ENCODE results near the gene KRTAP4-9.
"Not testable (repeated sequence)": the region's sequence is repeated elsewhere in the genome, so short reads cannot be mapped to it uniquely, and the experiment has no call there.

KRTAP4-9 gene

DNA sequence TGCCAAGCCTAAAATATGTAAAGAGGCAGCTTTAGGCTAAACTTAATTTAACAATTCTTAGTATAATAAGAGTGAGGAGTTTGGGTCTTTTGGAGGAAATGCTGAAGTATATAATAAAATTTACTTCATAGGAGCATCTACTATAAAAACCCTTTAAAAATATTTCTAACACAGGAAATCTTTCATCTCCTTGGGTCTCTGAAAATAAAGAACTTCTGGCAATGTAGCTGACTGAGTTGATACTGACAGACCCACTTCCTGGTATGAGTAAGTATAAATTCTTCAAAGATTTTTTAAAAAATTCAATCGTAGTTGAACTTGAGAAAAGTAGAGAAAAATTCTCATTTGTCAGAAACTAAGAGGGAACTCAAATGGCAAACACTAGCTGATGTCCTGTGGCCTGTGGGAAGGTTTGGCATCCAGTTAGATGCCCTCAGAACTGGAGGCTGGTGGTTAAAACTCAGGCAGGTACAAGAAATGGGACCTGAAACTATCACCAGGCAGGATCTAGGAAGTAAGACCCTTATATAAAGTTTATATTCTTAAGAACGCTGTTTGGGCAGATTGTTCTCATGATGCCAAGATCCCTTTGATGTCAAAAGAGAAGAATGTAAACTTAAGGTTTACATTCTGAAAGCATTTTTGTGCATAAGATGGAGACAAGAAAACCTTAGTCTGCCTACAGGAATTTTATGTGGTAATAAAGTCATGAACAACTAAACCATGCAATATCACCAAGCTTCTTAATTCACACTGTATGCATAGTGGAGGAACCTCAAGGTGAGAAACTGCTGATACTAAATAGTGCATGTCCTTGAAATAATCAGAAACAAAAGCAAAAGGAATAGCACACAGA lies 28.9 kb downstream of the KRTAP4-9 start:
- DNase-seq: no peak

DNA sequence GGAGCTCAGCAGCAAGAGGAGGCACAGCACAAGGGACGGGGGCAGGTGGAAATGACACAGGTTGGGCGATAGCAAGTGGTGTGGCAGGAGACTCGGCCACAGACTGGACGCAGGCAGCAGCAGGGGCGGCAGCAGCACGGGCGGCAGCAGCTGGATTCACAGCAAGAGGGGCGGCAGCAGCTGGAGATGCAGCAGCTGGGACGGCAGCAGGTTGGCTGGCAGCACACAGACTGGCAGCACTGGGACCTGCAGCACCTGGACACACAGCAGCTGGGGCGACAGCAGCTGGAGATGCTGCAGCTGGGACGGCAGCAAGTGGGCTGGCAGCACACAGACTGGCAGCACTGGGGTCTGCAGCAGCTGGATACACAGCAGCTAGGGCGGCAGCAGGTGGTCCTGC lies 34.7 kb downstream of the KRTAP4-9 start:
- DNase-seq: not testable (repeated sequence)

DNA sequence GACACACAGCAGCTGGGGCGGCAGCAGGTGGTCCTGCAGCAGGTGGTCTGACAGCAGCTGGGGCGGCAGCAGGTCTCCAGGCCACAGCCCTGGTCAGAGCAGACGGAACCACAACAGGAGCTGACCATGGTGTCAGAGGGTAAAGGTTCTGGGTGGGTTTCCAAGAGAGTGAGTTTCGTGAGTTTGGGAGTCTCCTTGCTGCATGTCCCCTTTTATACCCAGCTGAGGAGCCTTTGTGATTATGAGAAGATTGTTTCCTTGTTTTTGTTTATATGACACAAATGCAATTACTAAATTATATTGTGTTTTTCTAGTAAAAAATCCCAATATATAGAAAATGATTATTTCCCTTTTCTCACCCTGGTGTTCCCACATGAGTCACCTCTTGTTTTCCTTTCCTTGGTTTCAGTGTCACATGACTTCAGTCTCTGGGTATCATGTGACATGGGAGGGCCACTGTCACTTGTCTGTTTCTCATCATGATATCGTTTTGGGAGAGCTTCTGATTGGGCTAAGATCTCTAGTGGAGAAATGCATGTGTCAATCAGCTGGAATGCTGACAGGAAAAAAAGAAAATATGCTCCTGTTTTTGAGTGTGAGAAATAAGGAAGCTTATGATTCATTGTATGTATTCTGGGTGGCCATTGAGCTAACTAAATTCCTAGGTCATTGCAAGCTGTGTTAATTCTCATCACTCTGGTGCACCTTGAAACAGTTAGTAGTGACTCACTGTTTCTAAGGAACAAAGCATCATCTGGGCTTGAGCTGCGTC lies 35.4 kb downstream of the KRTAP4-9 start, which contains the start of gene KRTAP4-6:
Gene KRTAP4-6 (minus strand): TSS at position 185 of the 772 bp plus-strand sequence. CDS start 57 bp downstream, at position 128.
- DNase-seq: no peak

DNA sequence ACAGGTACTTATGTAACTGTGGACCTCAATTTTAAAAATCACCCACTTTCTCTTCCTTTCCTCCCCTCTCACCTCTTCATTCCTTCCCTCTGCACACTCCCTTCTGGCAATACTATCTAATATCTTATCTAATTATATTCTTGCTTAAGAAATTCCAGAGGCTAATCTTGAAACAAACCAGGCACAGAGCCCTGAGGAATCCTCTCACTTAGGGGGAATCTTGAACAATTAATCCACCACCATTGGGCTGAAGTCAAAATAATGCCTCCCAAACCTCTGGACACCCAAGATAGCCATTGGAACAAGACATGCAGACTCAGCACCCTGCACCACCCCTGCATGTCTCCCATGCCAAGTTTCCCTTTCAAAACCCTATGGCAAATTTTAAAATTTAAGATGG lies 36.2 kb downstream of the KRTAP4-9 start:
- no peak for DNase-seq

DNA sequence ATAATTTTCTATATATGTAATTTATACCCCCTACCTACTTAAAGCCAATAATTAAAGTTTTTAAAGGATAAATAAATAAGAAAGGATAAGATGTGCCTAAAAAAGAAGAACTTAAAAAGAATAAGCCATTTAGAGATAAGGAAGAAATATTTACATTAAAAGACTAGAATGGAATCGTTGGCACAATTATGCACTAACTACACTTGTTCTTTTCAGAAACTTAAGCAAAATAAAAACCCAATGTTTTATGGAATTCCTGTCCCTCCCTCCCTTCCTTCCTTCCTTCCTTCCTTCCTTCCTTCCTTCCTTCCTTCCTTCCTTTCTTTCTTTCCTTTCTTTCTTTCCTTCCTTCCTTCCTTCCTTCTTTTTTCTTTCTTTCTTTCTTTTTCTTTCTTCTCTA lies 39.7 kb downstream of the KRTAP4-9 start:
- no peak for DNase-seq

DNA sequence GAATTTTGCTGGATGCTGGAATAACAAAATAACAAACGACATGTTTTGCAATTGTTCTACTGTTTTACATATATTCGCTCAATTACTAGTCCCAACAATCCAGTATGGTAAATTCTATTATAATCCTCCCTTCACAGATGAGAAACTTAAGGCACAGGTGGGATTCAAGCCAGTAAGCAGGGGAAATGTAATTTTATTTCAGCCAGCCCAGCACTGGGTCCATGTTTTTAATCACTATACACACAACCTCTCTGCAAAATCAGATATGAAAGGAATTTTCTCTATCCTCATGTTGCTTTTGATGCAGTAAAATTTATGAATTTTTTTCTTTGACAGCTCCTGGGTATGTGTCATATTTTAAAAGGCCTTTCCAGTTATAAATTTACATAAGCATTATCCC lies 40.1 kb downstream of the KRTAP4-9 start:
- no peak for DNase-seq

DNA sequence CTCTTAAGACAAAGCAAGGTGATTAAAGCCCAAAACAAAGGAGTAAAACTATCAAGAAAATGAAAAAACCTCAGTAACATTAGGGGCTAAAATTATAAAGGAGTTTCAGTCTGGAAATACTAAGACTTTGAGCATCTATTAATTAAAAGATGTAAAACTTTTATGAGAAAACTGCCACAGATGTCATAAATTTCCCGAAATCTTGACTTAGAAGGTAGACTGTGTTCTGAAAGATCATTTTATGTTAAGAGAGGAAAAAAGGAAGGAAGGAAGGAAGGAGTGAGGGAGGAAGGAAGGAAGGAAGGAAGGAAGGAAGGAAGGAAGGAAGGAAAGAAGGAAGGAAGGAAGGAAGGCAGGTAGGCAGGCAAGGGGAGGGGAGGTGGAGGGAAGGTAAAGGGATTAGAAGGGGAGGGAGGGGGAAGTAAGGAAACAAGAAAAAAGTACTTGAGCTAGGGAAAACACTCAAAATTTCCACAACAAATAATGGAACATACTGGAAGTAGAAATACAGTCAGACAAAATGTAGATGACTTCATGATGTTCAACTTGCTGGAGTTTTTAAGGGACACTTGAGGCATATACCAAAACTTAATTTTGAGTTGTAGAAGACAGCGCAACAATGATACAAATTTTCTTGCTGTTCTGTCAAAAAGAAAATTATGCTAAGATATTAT lies 42.5 kb downstream of the KRTAP4-9 start:
- DNase-seq: no peak

DNA sequence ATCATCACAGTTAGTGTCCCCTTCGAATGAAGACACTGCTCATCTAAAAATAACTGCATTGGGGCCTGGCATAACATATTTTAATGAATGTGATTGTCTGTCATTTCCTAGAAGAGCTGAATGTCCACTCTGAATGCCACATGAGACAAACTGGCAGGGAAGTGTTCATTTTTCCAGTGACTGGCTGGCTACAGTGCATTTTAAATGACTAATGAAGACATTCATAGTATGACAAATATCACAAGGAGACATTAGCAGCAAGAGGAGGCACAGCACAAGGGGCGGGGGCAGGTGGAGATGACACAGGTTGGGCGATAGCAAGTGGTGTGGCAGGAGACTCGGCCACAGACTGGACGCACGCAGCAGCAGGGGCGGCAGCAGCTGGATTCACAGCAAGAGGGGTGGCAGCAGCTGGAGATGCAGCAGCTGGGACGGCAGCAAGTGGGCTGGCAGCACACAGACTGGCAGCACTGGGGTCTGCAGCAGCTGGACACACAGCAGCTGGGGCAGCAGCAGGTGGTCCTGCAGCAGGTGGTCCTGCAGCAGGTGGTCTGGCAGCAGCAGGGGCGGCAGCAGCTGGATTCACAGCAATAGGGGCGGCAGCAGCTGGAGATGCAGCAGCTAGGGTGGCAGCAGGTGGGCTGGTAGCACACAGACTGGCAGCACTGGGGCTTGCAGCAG lies 43.9 kb downstream of the KRTAP4-9 start:
- not testable (repeated sequence) for DNase-seq

DNA sequence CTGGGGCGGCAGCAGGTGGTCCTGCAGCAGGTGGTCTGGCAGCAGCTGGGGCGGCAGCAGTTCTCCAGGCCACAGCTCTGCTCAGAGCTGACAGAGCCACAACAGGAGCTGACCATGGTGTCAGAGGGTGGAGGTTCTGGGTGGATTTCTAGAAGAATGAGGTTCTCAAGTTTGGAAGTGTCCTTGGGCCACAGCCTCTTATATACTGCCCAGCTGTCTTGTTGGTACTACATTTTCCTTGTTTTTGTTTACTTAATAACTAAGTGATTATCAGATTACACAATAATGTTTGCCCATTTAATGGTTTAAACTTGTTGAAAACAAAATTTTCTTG lies 44.4 kb downstream of the KRTAP4-9 start, which contains the start of gene KRTAP4-5:
Gene KRTAP4-5 (minus strand): TSS at position 174 of the 334 bp plus-strand sequence. CDS start 58 bp downstream, at position 116.
- no peak for DNase-seq

DNA sequence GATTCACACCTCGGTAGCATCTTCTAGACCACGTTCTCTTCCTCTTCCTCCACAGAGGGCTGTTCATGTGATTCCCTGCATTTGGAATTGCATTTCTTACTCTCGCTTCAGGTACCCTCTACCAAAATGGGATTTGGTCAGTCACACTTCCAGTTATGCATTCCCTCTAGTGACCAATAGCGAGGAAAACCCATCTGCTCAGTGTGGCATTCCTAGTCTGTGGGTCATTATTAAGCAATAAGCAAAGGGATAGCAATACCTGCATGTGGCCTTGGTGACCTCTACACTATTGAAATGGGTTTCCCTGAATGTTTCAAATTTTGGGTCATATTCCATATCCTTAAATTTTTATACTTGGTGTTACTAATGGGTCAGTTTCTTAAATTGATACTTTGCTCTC lies 44.8 kb downstream of the KRTAP4-9 start:
- no peak for DNase-seq

DNA sequence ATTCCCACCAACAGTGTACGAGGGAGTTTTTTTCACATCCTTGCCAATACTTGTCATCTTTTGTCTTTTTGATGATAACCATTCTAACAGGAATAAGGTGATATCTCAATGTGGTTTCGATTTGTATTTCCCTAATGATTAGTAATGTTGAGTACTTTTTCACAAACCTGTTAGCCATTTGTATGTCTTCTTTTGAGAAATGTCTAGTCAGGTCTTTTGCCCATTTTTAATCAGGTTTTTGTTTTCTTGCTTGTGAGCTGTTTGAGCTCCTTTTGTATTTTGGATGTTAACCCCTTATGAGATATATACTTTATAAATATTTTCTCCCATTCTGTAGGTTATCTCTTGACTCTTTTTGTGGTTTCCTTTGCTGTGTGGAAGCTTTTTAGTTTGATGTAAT lies 46.3 kb downstream of the KRTAP4-9 start:
- no peak for DNase-seq

DNA sequence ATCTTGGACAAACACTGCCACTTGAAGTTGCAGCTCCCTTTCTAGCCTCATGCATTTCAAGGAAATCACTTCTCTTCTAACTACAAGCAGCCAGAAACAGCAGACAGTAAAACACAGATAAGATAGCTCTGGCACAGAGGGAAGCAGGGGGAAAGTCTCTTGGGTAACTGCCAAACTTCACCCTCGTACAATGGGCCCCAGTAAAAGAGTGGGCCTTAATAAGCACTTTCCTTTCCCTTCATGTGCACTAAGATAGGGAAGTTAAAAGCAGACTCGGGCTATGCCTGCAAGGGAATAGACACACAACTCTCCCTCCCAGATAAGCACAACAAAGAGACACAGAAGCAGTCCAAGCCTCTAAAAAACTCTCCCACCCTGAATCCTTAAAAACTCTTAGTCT lies 48.7 kb downstream of the KRTAP4-9 start:
- DNase-seq: no peak
